Spinal cord (tissue), 10 donors: ENCODE results near the gene HSD17B1. TPM values are rescaled to one million over a fixed set of nuclear protein-coding genes. Genes with fewer than 3 reads are reported as not detected.

ENCODE experiments used
- DNase-seq, 6 donors: peaks; one replicate each; pipeline versions ENCODE4 v3.0.0 to v3.0.0-alpha.2; 2013 to 2015; ENCODE audit warnings: low spot score in 6 of 6, low read depth in 4 of 6
- H3K27ac ChIP-seq: one replicate; pipeline ENCODE4 v1.5.1; 2013; ENCODE audit warnings: low read depth, low read length, control low read depth
- H3K27me3 ChIP-seq: one replicate; pipeline ENCODE4 v1.6.1; 2013; ENCODE audit warnings: low read length; ENCODE audit not compliant: control insufficient read depth, insufficient read depth
- H3K36me3 ChIP-seq: one replicate; pipeline ENCODE4 v1.6.1; 2013; ENCODE audit warnings: low read length; ENCODE audit not compliant: control insufficient read depth, insufficient read depth
- H3K4me1 ChIP-seq: one replicate; pipeline ENCODE4 v1.6.1; 2013; ENCODE audit warnings: low read length; ENCODE audit not compliant: control insufficient read depth, insufficient read depth
- H3K4me3 ChIP-seq: one replicate; pipeline ENCODE4 v1.5.1; 2013; ENCODE audit warnings: low read depth, low read length, control low read depth
- H3K9me3 ChIP-seq: one replicate; pipeline ENCODE4 v1.6.1; 2013; ENCODE audit warnings: low read length; ENCODE audit not compliant: control insufficient read depth, insufficient read depth
- WGBS: methylation state at CpG from one replicate; pipeline ENCODE4 v1.1.5; 2013; ENCODE audit warnings: missing lambda C conversion rate; ENCODE audit not compliant: insufficient coverage; 5-methylcytosine and 5-hydroxymethylcytosine counted together
- polyA plus RNA-seq, 2 donors: library from polyadenylated mRNA; unstranded; fragments of 120-200 nt; gene quantifications; one replicate each; pipeline ENCODE4 v1.2.1, GENCODE V29; 2013; ENCODE audit not compliant: insufficient read length in 2 of 2
- total RNA-seq, 2 donors: library from RNA; depleted of rRNA in 1 of 2; stranded (reverse); fragments of 120-200 nt in 1 of 2; fragments of >200 nt in 1 of 2; gene quantifications; one replicate each; pipeline versions ENCODE4 v1.2.3 to v1.2.4, GENCODE V29; 2013 to 2014
- donor health status: healthy.

HSD17B1 gene
- total and polyA plus RNA-seq, 4 donors, result 0.69 to 6.8 (median 5.2) TPM

- 100% methylated on average over 1 of the region's 3 CpGs for whole genome bisulfite sequencing
- no peaks in the 10 kb centered on the region for H3K9me3 ChIP-seq
- no peak for DNase-seq
- H3K27me3 ChIP-seq, result no peaks in the 10 kb centered on the region
- H3K4me3 ChIP-seq, result no peak overlapping the region
- H3K4me1 ChIP-seq, result peaks cover 26% of the 10 kb centered on the region
- peaks cover 62% of the 10 kb centered on the region for H3K36me3 ChIP-seq
- H3K27ac ChIP-seq, result no peak overlapping the region
Measured at GRCh38 chr17:42574463-42574862, 21.7 kb downstream of the HSD17B1 start.

DNA sequence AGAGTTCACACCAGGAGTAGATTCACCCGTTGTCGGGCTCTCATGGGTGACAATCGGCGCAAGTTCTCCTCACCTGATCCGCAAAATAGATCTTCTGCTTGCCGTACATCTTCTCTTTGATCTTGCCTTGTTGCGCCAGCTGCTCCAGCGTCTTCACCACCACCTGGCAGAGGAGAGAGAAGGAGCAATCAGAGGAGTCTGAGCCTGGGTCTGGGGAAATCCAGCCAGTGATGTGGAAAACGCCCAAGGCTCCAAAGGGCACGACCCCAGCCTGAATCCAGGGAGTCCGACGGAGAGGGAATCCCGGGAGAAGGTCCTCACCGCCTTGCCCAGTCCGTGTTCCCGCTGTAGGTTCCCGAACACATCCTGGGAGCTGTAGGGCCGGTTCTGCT is 24.4 kb downstream of the HSD17B1 start:
- Histone ChIP-seq H3K36me3 (peaks cover 60% of the 10 kb centered on the region), H3K27ac (peak overlapping the region; percentile 92), H3K4me1 (peaks cover 26% of the 10 kb centered on the region), H3K4me3 (peak overlapping the region; percentile 88), H3K9me3 (no peaks in the 10 kb centered on the region), H3K27me3 (no peaks in the 10 kb centered on the region)
- 2% methylated on average over 16 of the region's 18 CpGs for WGBS
- DNase-seq, result no peak

DNA sequence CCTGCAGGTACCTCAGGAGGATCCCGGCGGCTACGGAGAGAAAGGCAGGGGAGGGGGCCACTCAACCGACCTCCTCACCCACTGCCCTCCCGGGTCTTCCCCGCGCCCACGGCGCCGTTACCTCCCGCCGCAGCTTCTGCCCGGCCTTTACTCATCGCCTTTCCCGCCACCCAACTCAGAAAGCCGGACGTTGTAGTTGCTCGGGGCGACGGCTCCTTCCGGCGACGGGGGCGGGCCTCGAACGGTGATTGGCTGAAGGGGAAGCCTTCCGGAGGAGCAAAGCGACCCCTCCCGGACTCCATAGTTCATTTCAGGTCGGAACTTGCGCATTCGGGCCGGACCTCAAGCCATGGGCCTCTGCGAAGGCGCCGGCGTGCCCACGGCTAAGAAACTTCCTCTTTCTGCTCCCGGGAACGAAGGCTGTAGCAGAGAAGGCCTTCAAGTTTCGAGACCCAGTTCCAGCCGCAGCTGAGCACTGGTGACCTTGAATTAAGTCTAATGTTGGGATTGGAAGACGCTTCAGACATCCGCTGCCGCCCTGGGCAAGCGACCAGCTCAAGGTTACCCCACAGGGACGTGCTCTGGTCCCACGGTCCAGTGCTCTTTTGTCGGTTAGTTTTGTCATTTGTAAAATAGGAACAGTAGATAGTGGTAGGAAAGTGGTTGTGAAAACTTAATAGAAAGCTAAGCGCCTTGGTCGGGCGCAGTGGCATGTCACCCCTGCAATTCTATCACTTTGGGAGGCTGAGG is 25.0 kb downstream of the HSD17B1 start, which contains the start of gene PSMC3IP:
Gene PSMC3IP (minus strand): TSS at position 198 of the 750 bp plus-strand sequence. CDS start 43 bp downstream, at position 155.
- peaks cover 61% of the 10 kb centered on the region for H3K36me3 ChIP-seq
- DNase-seq, result peak in 5 of 6 donors; percentile 84 to 98 (median 91)
- under 1% methylated on average over 52 of the region's 52 CpGs for WGBS
- peak within 1 kb of the TSS; percentile 88 for H3K4me3 ChIP-seq
- H3K9me3 ChIP-seq, result no peaks in the 10 kb centered on the region
- H3K27ac ChIP-seq, result peak within 1 kb of the TSS; percentile 92
- peaks cover 26% of the 10 kb centered on the region for H3K4me1 ChIP-seq
- no peaks in the 10 kb centered on the region for H3K27me3 ChIP-seq

GRCh38 chr17:42578282-42578869 is 25.7 kb downstream of the HSD17B1 start:
- Histone ChIP-seq H3K4me1 (peaks cover 26% of the 10 kb centered on the region), H3K27ac (peak overlapping the region; percentile 92), H3K36me3 (peaks cover 60% of the 10 kb centered on the region), H3K4me3 (peak overlapping the region; percentile 88), H3K9me3 (no peaks in the 10 kb centered on the region), H3K27me3 (no peaks in the 10 kb centered on the region)
- peak in 3 of 6 donors; percentile 66 to 90 (median 86) for DNase-seq
- under 1% methylated on average over 15 of the region's 20 CpGs for WGBS

DNA sequence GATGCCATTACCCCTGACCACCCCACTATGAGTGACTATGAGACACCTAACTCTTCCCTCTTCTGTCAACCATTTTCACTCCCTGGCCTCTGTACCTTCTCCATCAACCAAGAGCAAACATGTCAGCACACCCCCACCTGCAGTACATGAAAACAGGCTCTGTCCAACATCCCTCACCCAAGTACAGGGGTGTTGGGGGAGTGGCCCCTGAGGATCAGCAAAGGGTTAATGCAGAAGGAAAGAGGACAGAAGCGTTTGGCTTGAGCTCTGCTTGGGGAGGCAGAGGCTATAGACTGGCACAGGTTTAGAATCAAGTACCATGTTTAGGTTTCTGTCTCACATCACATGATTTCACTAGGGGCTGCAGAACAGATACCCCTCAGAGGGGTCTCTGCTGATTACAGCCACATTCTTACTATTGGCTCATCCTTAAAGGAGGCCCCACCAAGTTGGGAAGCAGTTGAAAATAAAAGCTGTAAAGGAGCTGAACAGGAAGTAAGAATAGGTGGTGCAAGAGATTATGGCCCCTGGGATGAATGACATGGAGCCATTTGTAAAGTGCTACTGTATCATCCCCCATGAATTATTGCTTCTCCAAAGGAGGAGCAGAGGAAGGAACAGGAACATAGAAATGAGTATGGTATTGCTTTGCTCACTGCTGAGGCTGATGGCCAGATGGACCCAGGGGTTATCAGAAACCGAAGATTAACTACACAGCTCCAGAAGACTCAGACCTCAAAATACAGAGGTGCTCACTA is 27.2 kb downstream of the HSD17B1 start:
- 88% methylated on average over 1 of the region's 2 CpGs for WGBS
- no peak overlapping the region for H3K4me3 ChIP-seq
- no peak for DNase-seq
- H3K36me3 ChIP-seq, result peaks cover 59% of the 10 kb centered on the region
- no peaks in the 10 kb centered on the region for H3K27me3 ChIP-seq
- no peak overlapping the region for H3K27ac ChIP-seq
- no peaks in the 10 kb centered on the region for H3K9me3 ChIP-seq
- peaks cover 26% of the 10 kb centered on the region for H3K4me1 ChIP-seq

- peaks cover 64% of the 10 kb centered on the region for H3K36me3 ChIP-seq
- H3K9me3 ChIP-seq, result no peaks in the 10 kb centered on the region
- no peak overlapping the region for H3K4me3 ChIP-seq
- 91% methylated on average over 9 of the region's 10 CpGs for WGBS
- no peaks in the 10 kb centered on the region for H3K27me3 ChIP-seq
- peaks cover 20% of the 10 kb centered on the region for H3K4me1 ChIP-seq
- H3K27ac ChIP-seq, result no peak overlapping the region
- no peak for DNase-seq
Measured at GRCh38 chr17:42581744-42582270, 29.1 kb downstream of the HSD17B1 start.

- H3K27ac ChIP-seq, result no peak overlapping the region
- H3K4me1 ChIP-seq, result no peaks in the 10 kb centered on the region
- H3K36me3 ChIP-seq, result peaks cover 74% of the 10 kb centered on the region
- H3K9me3 ChIP-seq, result no peaks in the 10 kb centered on the region
- 86% methylated on average over 9 of the region's 9 CpGs for WGBS
- no peaks in the 10 kb centered on the region for H3K27me3 ChIP-seq
- no peak overlapping the region for H3K4me3 ChIP-seq
- DNase-seq, result no peak
Measured at GRCh38 chr17:42584880-42585279, 32.2 kb downstream of the HSD17B1 start.

DNA sequence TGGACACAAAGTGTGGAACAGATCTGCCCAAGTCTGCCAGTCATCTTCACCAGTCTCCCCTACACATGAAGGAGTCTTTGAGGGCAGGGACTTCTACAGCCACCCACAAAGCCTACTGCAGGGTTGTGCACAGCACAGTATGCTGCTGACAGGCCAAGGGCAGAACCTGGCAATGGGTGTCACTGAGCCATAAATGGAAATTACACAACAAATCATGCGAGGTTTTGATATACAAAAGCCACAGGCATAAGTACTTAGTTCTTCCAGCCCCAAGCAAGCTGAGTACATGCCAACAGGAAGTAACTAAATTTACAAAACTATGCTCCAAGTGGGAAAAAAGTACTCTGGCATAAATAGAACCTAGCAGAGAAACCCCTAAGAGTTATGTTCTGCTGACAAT is 32.6 kb downstream of the HSD17B1 start:
- H3K27ac ChIP-seq, result no peak overlapping the region
- no peak overlapping the region for H3K4me3 ChIP-seq

DNA sequence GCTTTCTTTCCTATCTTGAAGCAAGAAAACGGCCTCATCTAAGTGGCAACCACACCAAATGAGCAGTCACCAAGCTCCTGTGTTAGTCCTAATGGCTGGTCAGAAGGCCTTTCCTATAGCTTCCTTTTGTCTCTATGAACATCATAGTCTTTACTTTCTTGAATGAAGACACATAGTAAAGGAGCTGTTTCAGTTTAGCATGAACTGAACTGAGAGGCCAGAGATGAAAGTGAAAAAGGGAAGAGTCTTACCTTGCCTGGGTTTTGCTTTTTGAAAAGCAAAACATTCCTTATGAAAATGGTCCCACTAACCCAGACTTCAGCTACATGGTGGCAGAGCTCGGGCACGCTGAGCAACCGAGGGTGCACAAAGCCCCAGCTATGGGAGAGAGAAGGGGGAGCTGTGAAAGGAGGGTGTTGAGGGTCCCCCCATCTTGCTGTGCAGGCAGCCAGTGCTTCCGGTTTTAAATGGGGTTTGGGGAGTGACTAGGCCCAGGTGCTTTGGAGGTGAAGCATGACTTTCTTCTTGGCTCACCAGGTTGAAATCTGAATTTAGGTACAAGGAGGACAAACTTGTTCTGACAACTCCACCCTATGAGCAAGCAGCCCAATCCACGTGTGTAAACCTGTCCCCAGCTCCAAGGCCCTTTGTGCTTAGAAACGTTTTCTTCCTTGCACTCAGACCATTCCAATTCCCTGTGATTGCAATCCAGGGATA is 33.9 kb downstream of the HSD17B1 start:
- Histone ChIP-seq H3K9me3 (no peaks in the 10 kb centered on the region), H3K27ac (no peak overlapping the region), H3K27me3 (no peaks in the 10 kb centered on the region), H3K4me3 (no peak overlapping the region), H3K4me1 (no peaks in the 10 kb centered on the region), H3K36me3 (peaks cover 70% of the 10 kb centered on the region)
- no peak for DNase-seq
- 100% methylated on average over 2 of the region's 7 CpGs for WGBS

More for the DNA sequence above, 32.6 kb downstream of the HSD17B1 start:
- no peak for DNase-seq
- Histone ChIP-seq H3K4me1 (no peaks in the 10 kb centered on the region), H3K36me3 (peaks cover 74% of the 10 kb centered on the region), H3K27me3 (no peaks in the 10 kb centered on the region), H3K9me3 (no peaks in the 10 kb centered on the region)
- 100% methylated on average over 1 of the region's 1 CpG for WGBS
